Right lung (tissue), 5 donors: ENCODE measurements around the gene PHF21A. TPM values are rescaled to one million over a fixed set of nuclear protein-coding genes. Genes with fewer than 3 reads are reported as not detected.
"Not testable (repeated sequence)": the region's sequence is repeated elsewhere in the genome, so short reads cannot be mapped to it uniquely, and the experiment has no call there.

ENCODE experiments used
- DNase-seq, 2 donors: peaks; one replicate each; pipeline ENCODE4 v3.0.0-alpha.2; 2013
- polyA plus RNA-seq, 5 donors: library from polyadenylated mRNA; unstranded; fragments of 120-200 nt; gene quantifications; one replicate each; pipeline versions ENCODE4 v1.2.1 to v1.2.3, GENCODE V29; 2013; ENCODE audit warnings: inconsistent platforms in 1 of 5, low replicate concordance in 1 of 5; ENCODE audit not compliant: insufficient read length in 5 of 5, insufficient read depth in 1 of 5

The PHF21A gene
- polyA plus RNA-seq, 5 donors, result 51.5 to 68.4 (median 64.1) TPM

GRCh38 chr11:46036969-46037368 is 84.3 kb downstream of the PHF21A start:
- DNase-seq, result no peak

GRCh38 chr11:46036009-46036408 is 85.2 kb downstream of the PHF21A start:
- DNase-seq, result no peak

DNA sequence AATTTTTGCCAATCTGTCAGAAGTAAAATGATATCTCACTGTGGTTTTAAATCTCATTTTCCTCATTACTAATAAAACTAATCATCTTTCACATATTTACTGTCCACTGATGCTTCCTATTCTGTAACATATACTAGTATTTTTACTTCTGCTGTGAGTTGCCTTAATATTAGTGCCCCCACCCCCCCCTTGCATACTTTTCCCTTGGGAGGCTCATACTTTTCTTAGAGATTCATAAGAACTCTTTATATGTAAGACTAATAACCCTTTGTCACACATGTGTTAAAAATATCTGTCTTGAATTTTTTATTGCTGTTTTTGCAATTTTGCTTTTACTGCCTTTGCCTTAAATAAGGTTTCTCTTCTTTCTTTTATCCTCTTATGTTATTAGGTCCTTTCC is 87.2 kb downstream of the PHF21A start:
- DNase-seq, result no peak

- no peak for DNase-seq
Measured at GRCh38 chr11:46026606-46027293, 94.5 kb downstream of the PHF21A start.

GRCh38 chr11:46020084-46020599 is 101.1 kb downstream of the PHF21A start:
- no peak for DNase-seq

GRCh38 chr11:46018651-46019050 is 102.6 kb downstream of the PHF21A start:
- DNase-seq, result no peak

- no peak for DNase-seq
Measured at GRCh38 chr11:46017341-46017740, 103.9 kb downstream of the PHF21A start.

- no peak for DNase-seq
Measured at GRCh38 chr11:46015941-46016340, 105.3 kb downstream of the PHF21A start.

- not testable (repeated sequence) for DNase-seq
Measured at GRCh38 chr11:46014168-46014567, 107.1 kb downstream of the PHF21A start.

GRCh38 chr11:46012185-46012584 is 109.1 kb downstream of the PHF21A start:
- DNase-seq, result no peak

DNA sequence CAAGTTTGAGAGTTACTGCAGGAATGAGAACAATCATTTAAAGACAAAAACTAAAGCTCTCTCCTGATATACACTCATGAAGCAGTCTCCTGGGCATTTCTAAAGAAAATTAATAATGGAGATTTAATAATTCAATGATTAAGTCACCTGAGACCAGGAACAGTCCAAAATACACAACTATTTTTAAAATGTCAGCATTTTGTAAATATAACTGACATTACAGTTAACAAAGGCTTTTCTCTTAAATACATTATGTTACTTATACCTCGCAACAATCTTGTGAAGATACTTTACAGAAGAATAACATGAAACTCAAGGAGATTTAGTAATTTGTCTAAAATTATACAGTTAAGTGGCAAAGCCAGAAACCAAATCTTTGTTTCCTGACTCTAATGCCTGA is 111.2 kb downstream of the PHF21A start:
- no peak for DNase-seq

DNA sequence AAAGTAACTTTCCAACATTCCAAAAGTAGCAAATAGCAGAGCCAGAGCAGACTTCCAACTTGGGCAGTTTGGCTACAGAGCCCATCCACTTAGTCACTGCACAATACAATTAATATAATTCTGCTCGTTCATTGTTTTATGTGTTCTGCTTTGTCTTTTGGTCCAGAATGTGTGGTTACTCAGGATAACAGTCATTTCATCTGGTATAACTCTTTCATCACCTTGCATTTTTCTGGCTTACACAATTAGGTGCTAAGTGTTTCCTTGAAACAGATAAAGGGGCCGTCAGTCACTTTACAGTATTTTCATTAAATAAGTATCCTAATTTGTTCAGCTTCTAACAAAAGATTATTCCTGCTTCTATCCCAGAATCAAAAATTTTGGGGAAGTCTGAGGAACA is 111.6 kb downstream of the PHF21A start:
- DNase-seq, result no peak

- peak; percentile 47 to 61 for DNase-seq
Measured at GRCh38 chr11:46006418-46007070, 114.7 kb downstream of the PHF21A start.

DNA sequence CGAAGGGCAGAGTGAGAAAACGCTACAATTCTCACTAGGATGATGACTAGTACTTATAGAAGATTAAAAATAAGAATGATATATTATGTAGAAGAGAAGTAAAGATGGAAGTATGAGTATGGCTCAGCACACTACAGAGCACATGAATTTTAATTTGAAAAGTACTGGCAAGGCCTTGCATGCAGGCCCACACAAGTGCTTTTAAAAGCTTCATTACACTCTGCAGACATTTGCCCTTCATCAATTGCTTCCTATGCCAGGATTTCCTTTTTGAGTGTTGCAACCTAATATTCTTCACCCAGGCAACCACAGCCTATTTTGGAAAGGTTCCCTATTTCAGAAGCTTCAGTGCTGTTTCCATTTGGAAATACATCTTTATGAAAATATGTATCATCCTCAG is 117.7 kb downstream of the PHF21A start:
- DNase-seq, result peak in 1 of 2 donors; percentile 51

DNA sequence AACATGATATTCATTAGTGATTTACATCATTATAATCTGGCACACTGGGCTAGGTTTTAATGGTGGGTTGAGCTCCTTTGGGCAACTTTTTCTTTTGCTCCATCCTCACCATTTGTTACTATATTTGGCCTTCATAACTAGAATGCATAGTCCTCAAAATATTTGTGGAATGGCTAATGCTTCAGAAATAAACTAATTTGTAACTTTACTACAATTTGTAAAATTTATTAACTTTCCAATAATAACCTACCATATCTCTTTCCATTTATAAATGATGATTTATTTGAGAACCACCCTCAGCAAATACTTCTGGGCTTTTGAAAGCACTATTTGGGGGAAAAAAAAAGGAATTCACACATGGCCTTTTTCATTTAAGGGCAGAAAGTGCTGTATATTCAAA is 119.1 kb downstream of the PHF21A start:
- DNase-seq, result no peak

DNA sequence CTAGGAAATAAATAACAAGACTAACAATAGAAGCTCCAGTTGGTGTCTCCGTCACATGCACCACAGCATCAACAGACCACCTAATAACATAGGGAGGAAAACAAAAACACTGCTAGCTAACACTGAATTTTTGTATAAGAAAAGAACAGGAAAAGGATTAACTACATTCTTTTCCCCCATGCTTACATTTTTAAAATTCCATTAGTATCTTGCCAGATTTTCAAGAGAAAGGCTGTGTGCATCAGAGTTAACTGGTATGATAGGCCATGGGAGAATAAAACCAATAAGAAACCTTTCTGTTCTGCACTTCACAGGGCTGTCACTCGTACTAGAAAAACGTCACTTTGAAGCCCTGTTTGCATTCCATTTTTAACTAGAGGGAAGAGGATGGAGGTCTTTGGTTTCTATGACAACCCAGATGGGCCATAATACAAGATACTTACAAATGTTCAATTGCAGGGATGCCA is 119.8 kb downstream of the PHF21A start:
- no peak for DNase-seq

DNA sequence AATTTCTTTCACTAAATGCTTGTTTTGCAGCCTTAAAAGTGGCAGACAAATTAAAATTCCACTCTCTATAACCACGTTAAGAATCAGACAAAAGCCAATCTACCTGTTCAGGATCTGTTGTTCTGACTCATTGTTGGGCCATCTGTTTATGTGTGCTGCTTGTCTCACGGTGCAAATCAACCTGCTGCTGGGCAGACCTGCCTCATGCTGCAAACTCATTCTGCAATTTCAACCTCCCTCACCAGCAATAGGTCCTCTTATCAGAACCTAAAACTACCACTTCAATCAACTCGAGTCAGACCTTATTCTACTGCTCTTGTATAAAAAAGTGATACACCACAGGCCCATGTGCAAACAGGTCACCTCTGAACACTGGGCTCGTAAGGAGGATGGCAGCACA is 123.7 kb downstream of the PHF21A start:
- no peak for DNase-seq

DNA sequence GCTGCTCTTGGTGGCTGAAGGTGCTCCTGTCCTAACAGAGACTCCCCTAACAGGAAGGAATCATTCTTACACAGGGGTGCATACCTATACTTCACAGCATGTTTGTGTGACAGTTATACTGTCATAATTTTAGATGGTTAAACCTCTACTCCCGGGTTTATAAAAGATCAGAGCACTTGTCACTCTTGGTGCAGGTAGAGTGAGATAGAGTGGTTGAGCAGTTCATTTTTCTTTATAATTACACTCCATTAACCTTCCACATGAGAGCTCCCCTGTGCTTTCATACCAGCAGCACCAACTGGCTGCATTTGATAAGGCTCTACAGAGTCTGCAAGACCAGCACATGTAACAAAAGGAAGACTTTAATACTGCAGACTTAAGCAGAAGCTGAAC is 125.9 kb downstream of the PHF21A start:
- DNase-seq, result no peak

GRCh38 chr11:45994371-45995341 is 126.6 kb downstream of the PHF21A start:
- DNase-seq, result no peak

GRCh38 chr11:45993531-45994001 is 127.7 kb downstream of the PHF21A start:
- DNase-seq, result peak in 1 of 2 donors; percentile 70

GRCh38 chr11:45988921-45989320 is 132.3 kb downstream of the PHF21A start:
- DNase-seq, result no peak

- no peak for DNase-seq
Measured at GRCh38 chr11:45985212-45985611, 136.0 kb downstream of the PHF21A start.
